Neural progenitor cell (in vitro differentiated cells): ENCODE measurements around the gene ROMO1. TPM values are rescaled to one million over a fixed set of nuclear protein-coding genes. Genes with fewer than 3 reads are reported as not detected.

Source experiments
- DNase-seq: peaks from one replicate; pipeline ENCODE4 v3.0.0-alpha.2; 2016; ENCODE audit warnings: low spot score
- H2AFZ ChIP-seq: fragments of 200-600 bp; sonication (generic); replicated peaks from 2 replicates; pipeline ENCODE4 v1.6.1; 2016; ENCODE audit warnings: antibody characterized with exemption
- H3F3A ChIP-seq: fragments of 200-600 bp; sonication (generic); 2 replicates; pipeline ENCODE4 v1.6.1; 2016; ENCODE audit warnings: antibody characterized with exemption, low read depth
- H3K27ac ChIP-seq: fragments of 200-600 bp; sonication (generic); 2 replicates; pipeline ENCODE4 v1.5.1; 2016; ENCODE audit warnings: mild to moderate bottlenecking
- H3K27me3 ChIP-seq: fragments of 200-600 bp; sonication (generic); 2 replicates; pipeline ENCODE4 v1.6.1; 2016; ENCODE audit warnings: mild to moderate bottlenecking, moderate library complexity
- H3K36me3 ChIP-seq: fragments of 200-600 bp; sonication (generic); 2 replicates; pipeline ENCODE4 v1.5.1; 2016
- H3K4me1 ChIP-seq: fragments of 200-600 bp; sonication (generic); 2 replicates; pipeline ENCODE4 v1.6.1; 2016; ENCODE audit warnings: mixed run types
- H3K4me2 ChIP-seq: fragments of 200-600 bp; sonication (generic); 2 replicates; pipeline ENCODE4 v1.6.1; 2016
- H3K4me3 ChIP-seq: fragments of 200-600 bp; sonication (generic); 2 replicates; pipeline ENCODE4 v1.5.1; 2016
- H3K79me2 ChIP-seq: fragments of 200-600 bp; sonication (generic); 2 replicates; pipeline ENCODE4 v1.6.1; 2016; ENCODE audit warnings: low read depth
- H3K9ac ChIP-seq: fragments of 200-600 bp; sonication (generic); 2 replicates; pipeline ENCODE4 v1.6.1; 2016
- H3K9me3 ChIP-seq: fragments of 200-600 bp; sonication (generic); 2 replicates; pipeline ENCODE4 v1.5.1; 2016; ENCODE audit warnings: low read depth
- H4K20me1 ChIP-seq: fragments of 200-600 bp; sonication (generic); 2 replicates; pipeline ENCODE4 v1.6.1; 2016; ENCODE audit warnings: low read depth
- H3K27ac Mint-ChIP-seq: 3 replicates; pipeline ENCODE4 v1.8.0; 2021; ENCODE audit warnings: mixed read lengths
- H3K27me3 Mint-ChIP-seq: 2 replicates; pipeline ENCODE4 v1.8.0; 2022; ENCODE audit warnings: low read depth, mild to moderate bottlenecking, inconsistent platforms, moderate library complexity, mixed read lengths; ENCODE audit not compliant: insufficient read depth
- H3K36me3 Mint-ChIP-seq: 3 replicates; pipeline ENCODE4 v1.8.0; 2021; ENCODE audit warnings: mixed read lengths
- H3K4me1 Mint-ChIP-seq: 3 replicates; pipeline ENCODE4 v1.8.0; 2021; ENCODE audit warnings: mixed read lengths
- H3K4me3 Mint-ChIP-seq: 3 replicates; pipeline ENCODE4 v1.8.0; 2021; ENCODE audit warnings: mild to moderate bottlenecking, moderate library complexity, mixed read lengths
- H3K9me3 Mint-ChIP-seq: 3 replicates; pipeline ENCODE4 v1.8.0; 2020; ENCODE audit warnings: mixed read lengths
- EZH2 ChIP-seq: fragments of 200-600 bp; sonication (generic); IDR thresholded peaks from 2 replicates; pipeline ENCODE4 v1.6.1; 2017; ENCODE audit warnings: antibody characterized with exemption, mild to moderate bottlenecking, moderate library complexity
- EZH2phosphoT487 ChIP-seq: fragments of 200-600 bp; sonication (generic); IDR thresholded peaks from 2 replicates; pipeline ENCODE4 v1.6.1; 2017; ENCODE audit warnings: antibody characterized with exemption
- total RNA-seq: library from RNA; depleted of rRNA; stranded (reverse); fragments of >200 nt; gene quantifications from 2 replicates; pipeline ENCODE4 v1.2.3, GENCODE V29; 2015; ENCODE audit warnings: low replicate concordance
- TF ChIP-seq, protein P1 (sequence below): fragments of 200-600 bp; sonication (generic); IDR thresholded peaks from 2 replicates; pipeline ENCODE4 v1.5.1; 2017; ENCODE audit warnings: antibody characterized with exemption, mild to moderate bottlenecking

Gene ROMO1
- total RNA-seq, 1 donor from 2014 or later: 135 TPM

DNA sequence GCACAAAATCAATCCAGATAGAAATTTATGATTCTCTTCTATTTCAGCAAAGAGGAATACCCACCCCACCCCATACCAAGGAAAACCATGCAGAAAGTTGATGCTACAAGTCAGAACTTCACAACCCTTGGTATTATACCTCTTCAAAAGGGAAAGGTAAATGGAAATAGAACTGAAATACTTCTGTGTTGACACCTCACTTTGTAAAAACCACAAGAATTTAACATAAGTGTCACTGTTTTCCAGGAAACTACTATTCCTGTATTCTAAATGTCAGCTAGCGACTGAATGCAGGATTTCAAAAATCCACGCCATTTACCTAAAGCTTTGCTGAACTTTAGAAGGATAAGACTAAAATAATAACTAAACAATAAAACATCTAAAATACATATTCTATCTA is 38.2 kb upstream of the ROMO1 start:
- Histone ChIP-seq H3K4me1 (peaks cover 26% of the 10 kb centered on the region), H3K4me3 (peak overlapping the region; percentile 77), H2AFZ (no peak overlapping the region), H3K27me3 (no peaks in the 10 kb centered on the region), H3K36me3 (no peaks in the 10 kb centered on the region), H3K9me3 (no peaks in the 10 kb centered on the region), H3K9ac (no peak overlapping the region), H3K27ac (no peak overlapping the region), H3K79me2 (peaks cover 87% of the 10 kb centered on the region), H4K20me1 (peaks cover 83% of the 10 kb centered on the region), H3K4me2 (peak overlapping the region; percentile 98), H3F3A (peaks cover 10% of the 10 kb centered on the region)
- Mint-ChIP-seq H3K4me1 (peaks cover 25% of the 10 kb centered on the region), H3K27me3 (peaks cover 5% of the 10 kb centered on the region), H3K9me3 (peaks cover 21% of the 10 kb centered on the region), H3K4me3 (no peak overlapping the region), H3K27ac (no peak overlapping the region), H3K36me3 (peaks cover 33% of the 10 kb centered on the region)
- DNase-seq: no peak
- TF ChIP-seq EZH2 (no peak), EZH2phosphoT487 (no peak)
- TF ChIP-seq, protein P1, sequence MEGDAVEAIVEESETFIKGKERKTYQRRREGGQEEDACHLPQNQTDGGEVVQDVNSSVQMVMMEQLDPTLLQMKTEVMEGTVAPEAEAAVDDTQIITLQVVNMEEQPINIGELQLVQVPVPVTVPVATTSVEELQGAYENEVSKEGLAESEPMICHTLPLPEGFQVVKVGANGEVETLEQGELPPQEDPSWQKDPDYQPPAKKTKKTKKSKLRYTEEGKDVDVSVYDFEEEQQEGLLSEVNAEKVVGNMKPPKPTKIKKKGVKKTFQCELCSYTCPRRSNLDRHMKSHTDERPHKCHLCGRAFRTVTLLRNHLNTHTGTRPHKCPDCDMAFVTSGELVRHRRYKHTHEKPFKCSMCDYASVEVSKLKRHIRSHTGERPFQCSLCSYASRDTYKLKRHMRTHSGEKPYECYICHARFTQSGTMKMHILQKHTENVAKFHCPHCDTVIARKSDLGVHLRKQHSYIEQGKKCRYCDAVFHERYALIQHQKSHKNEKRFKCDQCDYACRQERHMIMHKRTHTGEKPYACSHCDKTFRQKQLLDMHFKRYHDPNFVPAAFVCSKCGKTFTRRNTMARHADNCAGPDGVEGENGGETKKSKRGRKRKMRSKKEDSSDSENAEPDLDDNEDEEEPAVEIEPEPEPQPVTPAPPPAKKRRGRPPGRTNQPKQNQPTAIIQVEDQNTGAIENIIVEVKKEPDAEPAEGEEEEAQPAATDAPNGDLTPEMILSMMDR: no peak

DNA sequence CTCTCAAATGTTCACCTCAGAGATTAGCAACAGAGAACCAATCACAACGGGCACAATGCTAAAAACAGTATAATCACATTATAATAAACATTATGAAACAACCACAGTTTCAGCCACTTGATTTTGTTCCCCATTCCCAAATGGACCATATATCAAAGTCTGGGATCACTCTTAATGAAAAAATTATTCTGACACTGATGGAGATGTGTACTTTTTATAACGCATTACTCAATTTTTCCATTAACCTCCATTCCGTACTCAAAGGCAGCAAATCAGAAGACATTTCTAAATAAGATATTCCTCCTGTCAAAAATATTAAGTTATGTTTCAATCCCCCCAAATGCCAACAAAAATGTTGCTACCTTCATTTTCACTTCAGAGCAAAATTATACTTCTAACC is 37.3 kb upstream of the ROMO1 start:
- H3K9me3 ChIP-seq: no peaks in the 10 kb centered on the region
- peak overlapping the region; percentile 98 for H3K4me2 ChIP-seq
- H3K9me3 Mint-ChIP-seq: peaks cover 21% of the 10 kb centered on the region
- no peak overlapping the region for H2AFZ ChIP-seq
- H4K20me1 ChIP-seq: peaks cover 74% of the 10 kb centered on the region
- peak overlapping the region; percentile 97 for H3K4me3 Mint-ChIP-seq
- H3K36me3 Mint-ChIP-seq: peaks cover 30% of the 10 kb centered on the region
- H3K9ac ChIP-seq: peak overlapping the region; percentile 97
- H3K27me3 ChIP-seq: no peaks in the 10 kb centered on the region
- no peak for DNase-seq
- H3K27ac Mint-ChIP-seq: no peak overlapping the region
- H3K4me1 Mint-ChIP-seq: peaks cover 25% of the 10 kb centered on the region
- H3K79me2 ChIP-seq: peaks cover 78% of the 10 kb centered on the region
- H3K27ac ChIP-seq: no peak overlapping the region
- H3K4me3 ChIP-seq: peak overlapping the region; percentile 77
- peaks cover 10% of the 10 kb centered on the region for H3F3A ChIP-seq
- TF ChIP-seq EZH2: no peak
- TF ChIP-seq EZH2phosphoT487: no peak
- TF ChIP-seq, protein P1: no peak
- peaks cover 26% of the 10 kb centered on the region for H3K4me1 ChIP-seq
- no peaks in the 10 kb centered on the region for H3K36me3 ChIP-seq
- peaks cover 5% of the 10 kb centered on the region for H3K27me3 Mint-ChIP-seq

DNA sequence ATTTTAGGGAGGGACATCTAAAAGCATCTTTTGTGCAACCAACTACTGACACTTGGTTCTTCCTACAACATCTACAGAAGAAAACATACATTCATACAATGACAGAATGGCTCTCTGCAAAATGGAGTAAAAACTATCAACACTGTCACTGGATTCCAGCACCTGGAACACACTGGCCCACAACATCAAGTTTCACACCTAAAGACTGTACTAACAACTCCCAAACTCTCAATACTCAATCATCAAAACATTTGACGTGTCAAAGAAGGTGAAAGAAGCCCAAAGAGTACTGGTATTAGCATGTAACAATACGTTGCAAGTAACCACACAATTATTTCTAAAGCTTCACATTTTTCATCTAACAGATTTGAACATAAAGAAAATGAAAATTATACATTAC is 36.7 kb upstream of the ROMO1 start:
- peaks cover 72% of the 10 kb centered on the region for H3K79me2 ChIP-seq
- Mint-ChIP-seq H3K9me3 (peaks cover 17% of the 10 kb centered on the region), H3K4me1 (peaks cover 25% of the 10 kb centered on the region), H3K36me3 (peaks cover 26% of the 10 kb centered on the region), H3K27ac (no peak overlapping the region), H3K4me3 (peak overlapping the region; percentile 97), H3K27me3 (peaks cover 5% of the 10 kb centered on the region)
- H3F3A ChIP-seq: peaks cover 10% of the 10 kb centered on the region
- no peak for DNase-seq
- H4K20me1 ChIP-seq: peaks cover 68% of the 10 kb centered on the region
- peak overlapping the region; percentile 77 for H3K4me3 ChIP-seq
- no peaks in the 10 kb centered on the region for H3K36me3 ChIP-seq
- no peaks in the 10 kb centered on the region for H3K27me3 ChIP-seq
- H3K4me1 ChIP-seq: peaks cover 26% of the 10 kb centered on the region
- TF ChIP-seq EZH2: no peak
- no peak for TF ChIP-seq EZH2phosphoT487
- TF ChIP-seq, protein P1: no peak
- H3K9ac ChIP-seq: peak overlapping the region; percentile 97
- peak overlapping the region; percentile 98 for H3K4me2 ChIP-seq
- no peak overlapping the region for H3K27ac ChIP-seq
- no peaks in the 10 kb centered on the region for H3K9me3 ChIP-seq
- no peak overlapping the region for H2AFZ ChIP-seq
